NCI-H1436 (cell line): ENCODE measurements around the gene SYN1.

Source experiments
- DNase-seq: peaks from one replicate; lab custom pipeline; 2025; lab: John Stamatoyannopoulos, UW

SYN1 gene

DNA sequence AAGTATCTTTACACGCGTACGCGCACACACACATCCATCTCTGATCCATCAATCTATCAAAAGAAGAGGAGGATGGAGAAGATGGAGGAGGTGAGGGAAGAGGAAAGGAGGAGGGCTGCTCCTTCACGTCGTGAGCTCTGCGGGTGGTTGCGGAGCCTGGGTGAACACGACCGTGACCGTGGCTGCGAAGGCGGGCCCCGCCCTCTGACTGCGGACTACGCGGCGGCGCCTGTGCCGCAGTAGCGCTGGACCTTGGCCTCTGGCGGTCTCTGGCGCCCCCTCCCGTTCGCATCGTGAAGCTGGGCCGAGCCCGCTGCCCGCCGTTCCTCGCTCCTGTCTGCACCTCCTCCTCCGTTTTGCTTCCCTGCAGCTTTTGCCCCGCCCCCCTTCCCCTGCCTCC is 96.4 kb downstream of the SYN1 start:
- DNase-seq, result peak; percentile 45
